ENCODE results near the gene ZNF217.
"Not testable (repeated sequence)": the region's sequence is repeated elsewhere in the genome, so short reads cannot be mapped to it uniquely, and the experiment has no call there.

- TF ChIP-seq, protein P1, sequence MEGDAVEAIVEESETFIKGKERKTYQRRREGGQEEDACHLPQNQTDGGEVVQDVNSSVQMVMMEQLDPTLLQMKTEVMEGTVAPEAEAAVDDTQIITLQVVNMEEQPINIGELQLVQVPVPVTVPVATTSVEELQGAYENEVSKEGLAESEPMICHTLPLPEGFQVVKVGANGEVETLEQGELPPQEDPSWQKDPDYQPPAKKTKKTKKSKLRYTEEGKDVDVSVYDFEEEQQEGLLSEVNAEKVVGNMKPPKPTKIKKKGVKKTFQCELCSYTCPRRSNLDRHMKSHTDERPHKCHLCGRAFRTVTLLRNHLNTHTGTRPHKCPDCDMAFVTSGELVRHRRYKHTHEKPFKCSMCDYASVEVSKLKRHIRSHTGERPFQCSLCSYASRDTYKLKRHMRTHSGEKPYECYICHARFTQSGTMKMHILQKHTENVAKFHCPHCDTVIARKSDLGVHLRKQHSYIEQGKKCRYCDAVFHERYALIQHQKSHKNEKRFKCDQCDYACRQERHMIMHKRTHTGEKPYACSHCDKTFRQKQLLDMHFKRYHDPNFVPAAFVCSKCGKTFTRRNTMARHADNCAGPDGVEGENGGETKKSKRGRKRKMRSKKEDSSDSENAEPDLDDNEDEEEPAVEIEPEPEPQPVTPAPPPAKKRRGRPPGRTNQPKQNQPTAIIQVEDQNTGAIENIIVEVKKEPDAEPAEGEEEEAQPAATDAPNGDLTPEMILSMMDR (conservative IDR thresholded peaks at IDR 0.05): not testable (repeated sequence)
- TF ChIP-seq ZFX (IDR thresholded peaks at IDR 0.05): not testable (repeated sequence)
Observed at GRCh38 chr20:53585004-53585569, 8.6 kb downstream of the ZNF217 start.

Data from C4-2B (cell line).